RWPE1 (cell line): ENCODE measurements around the gene FBRSL1.

Experiments used
- CTCF ChIA-PET: fragments of 350-600 bp; sonication (Branson Sonifier 250); formaldehyde crosslinking; extraction: SDS; loops from one replicate; lab custom pipeline; 2021; lab: Yijun Ruan, JAX
- POLR2A ChIA-PET: fragments of 400-600 bp; formaldehyde crosslinking; extraction: SDS; loops from one replicate; lab custom pipeline; 2020; ENCODE audit warnings: antibody characterized with exemption; ENCODE audit not compliant: low non-redundant PET; lab: Yijun Ruan, JAX
- DNase-seq: peaks from one replicate; pipeline ENCODE4 v3.0.0; 2012; ENCODE audit warnings: low spot score
- H3K27ac ChIP-seq: fragments of 450-650 bp; 2 replicates; pipeline ENCODE4 v1.5.1; 2017
- TF ChIP-seq, protein P1 (sequence below): fragments of 450-650 bp; conservative IDR thresholded peaks from 2 replicates; pipeline ENCODE4 v1.5.1; 2017; ENCODE audit warnings: low read depth, mild to moderate bottlenecking

Gene FBRSL1

DNA sequence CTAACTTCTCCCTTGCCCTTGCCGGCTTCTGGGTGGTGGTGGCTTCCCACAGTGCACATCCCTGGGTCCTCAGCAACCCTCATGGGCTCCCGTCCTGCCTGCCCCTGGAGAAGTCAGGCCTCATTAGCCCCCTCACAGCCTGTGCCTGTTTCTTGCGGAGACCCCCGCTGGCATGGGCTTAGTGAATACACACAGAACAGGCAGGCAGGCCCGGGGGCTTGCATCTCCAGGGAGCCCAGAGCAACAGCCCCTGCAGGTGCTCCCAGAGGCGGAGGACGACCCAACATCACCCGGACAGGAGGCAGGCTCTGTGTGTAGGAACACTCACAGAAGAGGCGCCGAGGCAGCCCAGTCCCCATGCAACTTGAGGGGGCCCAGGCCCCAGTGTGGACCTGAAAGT, 25.1 kb upstream of the FBRSL1 start:
- CTCF ChIA-PET = no interaction called here
- POLR2A ChIA-PET = no interaction called here
- H3K27ac ChIP-seq = no peak overlapping the region
- no peak for DNase-seq
- TF ChIP-seq, protein P1, sequence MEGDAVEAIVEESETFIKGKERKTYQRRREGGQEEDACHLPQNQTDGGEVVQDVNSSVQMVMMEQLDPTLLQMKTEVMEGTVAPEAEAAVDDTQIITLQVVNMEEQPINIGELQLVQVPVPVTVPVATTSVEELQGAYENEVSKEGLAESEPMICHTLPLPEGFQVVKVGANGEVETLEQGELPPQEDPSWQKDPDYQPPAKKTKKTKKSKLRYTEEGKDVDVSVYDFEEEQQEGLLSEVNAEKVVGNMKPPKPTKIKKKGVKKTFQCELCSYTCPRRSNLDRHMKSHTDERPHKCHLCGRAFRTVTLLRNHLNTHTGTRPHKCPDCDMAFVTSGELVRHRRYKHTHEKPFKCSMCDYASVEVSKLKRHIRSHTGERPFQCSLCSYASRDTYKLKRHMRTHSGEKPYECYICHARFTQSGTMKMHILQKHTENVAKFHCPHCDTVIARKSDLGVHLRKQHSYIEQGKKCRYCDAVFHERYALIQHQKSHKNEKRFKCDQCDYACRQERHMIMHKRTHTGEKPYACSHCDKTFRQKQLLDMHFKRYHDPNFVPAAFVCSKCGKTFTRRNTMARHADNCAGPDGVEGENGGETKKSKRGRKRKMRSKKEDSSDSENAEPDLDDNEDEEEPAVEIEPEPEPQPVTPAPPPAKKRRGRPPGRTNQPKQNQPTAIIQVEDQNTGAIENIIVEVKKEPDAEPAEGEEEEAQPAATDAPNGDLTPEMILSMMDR = no peak

- POLR2A ChIA-PET = no interaction called here
- DNase-seq = no peak
- CTCF ChIA-PET = no interaction called here
- TF ChIP-seq, protein P1 = no peak
- H3K27ac ChIP-seq = no peak overlapping the region
Observed at GRCh38 chr12:132465269-132466190, 24.4 kb upstream of the FBRSL1 start.

DNA sequence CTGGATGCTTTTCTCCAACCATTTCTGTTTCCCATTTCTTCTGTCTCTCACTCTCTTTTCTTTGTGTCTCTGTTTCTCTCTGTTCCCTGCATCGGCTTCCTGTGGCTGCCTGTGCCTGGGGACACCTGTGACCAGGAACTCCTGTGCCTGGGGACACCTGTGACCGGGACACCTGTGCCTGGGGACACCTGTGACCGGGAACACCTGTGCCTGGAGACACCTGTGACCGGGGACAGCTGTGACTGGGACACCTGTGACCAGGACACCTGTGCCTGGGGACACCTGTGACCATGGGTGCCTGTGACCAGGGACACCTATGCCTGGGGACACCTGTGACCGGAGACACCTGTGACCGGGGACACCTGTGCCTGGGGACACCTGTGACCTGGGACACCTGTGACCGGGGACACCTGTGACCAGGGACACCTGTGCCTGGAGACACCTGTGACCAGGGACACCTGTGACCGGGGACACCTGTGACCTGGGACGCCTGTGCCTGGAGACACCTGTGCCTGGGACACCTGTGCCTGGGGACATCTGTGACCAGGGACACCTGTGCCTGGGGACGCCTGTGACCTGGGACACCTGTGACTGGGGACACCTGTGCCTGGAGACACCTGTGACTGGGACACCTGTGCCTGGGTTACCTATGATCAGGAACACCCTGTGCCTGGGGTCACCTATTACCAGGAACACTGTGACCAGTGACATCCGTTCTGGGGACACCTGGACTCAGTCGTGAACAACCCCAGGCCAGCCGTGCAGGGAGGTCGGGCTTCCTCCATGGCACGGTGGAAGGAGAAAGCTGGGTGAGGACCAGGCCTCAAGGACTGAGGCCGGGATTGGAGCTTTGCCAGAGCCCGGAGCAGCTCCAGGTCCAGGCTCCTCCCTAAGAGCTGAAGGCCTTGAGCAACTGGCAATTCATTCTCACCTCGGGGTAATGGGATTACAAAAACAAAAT, 23.4 kb upstream of the FBRSL1 start:
- H3K27ac ChIP-seq = no peak overlapping the region
- CTCF ChIA-PET = no interaction called here
- TF ChIP-seq, protein P1 = no peak
- no peak for DNase-seq
- POLR2A ChIA-PET = no interaction called here

- TF ChIP-seq, protein P1 = no peak
- POLR2A ChIA-PET = no interaction called here
- no peak overlapping the region for H3K27ac ChIP-seq
- CTCF ChIA-PET = no interaction called here
- DNase-seq = no peak
Observed at GRCh38 chr12:132467511-132467910, 22.4 kb upstream of the FBRSL1 start.

- ChIA-PET CTCF (no interaction called here), POLR2A (no interaction called here)
- no peak for DNase-seq
- TF ChIP-seq, protein P1 = no peak
- H3K27ac ChIP-seq = no peak overlapping the region
Observed at GRCh38 chr12:132469423-132469822, 20.5 kb upstream of the FBRSL1 start.

- POLR2A ChIA-PET = no interaction called here
- DNase-seq = no peak
- TF ChIP-seq, protein P1 = no peak
- CTCF ChIA-PET = no interaction called here
- no peak overlapping the region for H3K27ac ChIP-seq
Observed at GRCh38 chr12:132470397-132470796, 19.6 kb upstream of the FBRSL1 start.
